CD4-positive, alpha-beta T cell treated with Interleukin-2 at 100 ng/mL for 4 hours (primary cell): Measurements from ENCODE around the gene HMCN2.

Experiments
- DNase-seq: peaks from one replicate; pipeline ENCODE4 v3.0.0-alpha.2; 2020; ENCODE audit warnings: low spot score

HMCN2 gene

GRCh38 chr9:130308081-130308571, 42.6 kb downstream of the HMCN2 start:
- no peak for DNase-seq

- DNase-seq = no peak
Measured at GRCh38 chr9:130309689-130310455, 44.3 kb downstream of the HMCN2 start.

GRCh38 chr9:130310456-130310855, 44.9 kb downstream of the HMCN2 start:
- no peak for DNase-seq

GRCh38 chr9:130311003-130311402, 45.4 kb downstream of the HMCN2 start:
- no peak for DNase-seq

GRCh38 chr9:130311408-130312140, 46.0 kb downstream of the HMCN2 start:
- no peak for DNase-seq

GRCh38 chr9:130313103-130313858, 47.7 kb downstream of the HMCN2 start:
- DNase-seq = no peak

- no peak for DNase-seq
Measured at GRCh38 chr9:130315446-130316226, 50.1 kb downstream of the HMCN2 start.

- DNase-seq = no peak
Measured at GRCh38 chr9:130316430-130316829, 50.9 kb downstream of the HMCN2 start.

GRCh38 chr9:130319300-130319699, 53.7 kb downstream of the HMCN2 start:
- DNase-seq = no peak

GRCh38 chr9:130319944-130320712, 54.6 kb downstream of the HMCN2 start:
- DNase-seq = no peak

- no peak for DNase-seq
Measured at GRCh38 chr9:130320723-130321481, 55.3 kb downstream of the HMCN2 start.

- DNase-seq = no peak
Measured at GRCh38 chr9:130321539-130321938, 56.0 kb downstream of the HMCN2 start.

GRCh38 chr9:130323051-130323745, 57.6 kb downstream of the HMCN2 start:
- DNase-seq = no peak

GRCh38 chr9:130325921-130326320, 60.4 kb downstream of the HMCN2 start:
- no peak for DNase-seq

GRCh38 chr9:130327070-130327780, 61.7 kb downstream of the HMCN2 start:
- DNase-seq = no peak

GRCh38 chr9:130327781-130328348, 62.3 kb downstream of the HMCN2 start:
- DNase-seq = no peak

- DNase-seq = no peak
Measured at GRCh38 chr9:130328349-130328801, 62.8 kb downstream of the HMCN2 start.

- no peak for DNase-seq
Measured at GRCh38 chr9:130329061-130329460, 63.5 kb downstream of the HMCN2 start.
